Osteoblast (primary cell): Measurements from ENCODE around the gene IFT122. TPM values are rescaled to one million over a fixed set of nuclear protein-coding genes. Genes with fewer than 3 reads are reported as not detected.
"Not testable (repeated sequence)": the region's sequence is repeated elsewhere in the genome, so short reads cannot be mapped to it uniquely, and the experiment has no call there.

Experiments used
- DNase-seq: peaks from one replicate; pipeline ENCODE4 v3.0.0; 2011; ENCODE audit warnings: low spot score, mixed read lengths; ENCODE audit not compliant: insufficient read length; ENCODE audit errors: missing footprints
- H2AFZ ChIP-seq: 2 replicates; pipeline ENCODE4 v1.6.0; 2011; ENCODE audit warnings: mild to moderate bottlenecking, low read length
- H3K27ac ChIP-seq: 2 replicates; pipeline ENCODE4 v1.5.1; 2011; ENCODE audit warnings: mild to moderate bottlenecking, low read depth, low read length, moderate library complexity
- H3K27me3 ChIP-seq: 2 replicates; pipeline ENCODE4 v1.6.0; 2012; ENCODE audit warnings: mild to moderate bottlenecking, control low read depth, inconsistent platforms, low read length, moderate library complexity; ENCODE audit not compliant: insufficient read depth
- H3K36me3 ChIP-seq: 2 replicates; pipeline ENCODE4 v1.5.1; 2011; ENCODE audit warnings: mild to moderate bottlenecking, low read length, control low read depth, moderate library complexity; ENCODE audit not compliant: insufficient read depth
- H3K4me1 ChIP-seq: 2 replicates; pipeline ENCODE4 v1.5.1; 2011; ENCODE audit warnings: mild to moderate bottlenecking, low read length, control low read depth, moderate library complexity; ENCODE audit not compliant: insufficient read depth
- H3K4me2 ChIP-seq: 2 replicates; pipeline ENCODE4 v1.6.0; 2011; ENCODE audit warnings: mild to moderate bottlenecking, low read length; ENCODE audit not compliant: insufficient read depth
- H3K4me3 ChIP-seq: fragments of 200-600 bp; sonication (generic); 3 replicates; pipeline ENCODE4 v1.5.1; 2012; ENCODE audit warnings: mild to moderate bottlenecking, low read length, inconsistent platforms; ENCODE audit not compliant: insufficient read depth
- H3K79me2 ChIP-seq: 2 replicates; pipeline ENCODE4 v1.6.0; 2012; ENCODE audit warnings: mild to moderate bottlenecking, low read length, control low read depth, inconsistent platforms; ENCODE audit not compliant: insufficient read depth
- H3K9me3 ChIP-seq: 2 replicates; pipeline ENCODE4 v1.5.1; 2011; ENCODE audit warnings: low read depth, low read length, control low read depth
- H4K20me1 ChIP-seq: 2 replicates; pipeline ENCODE4 v1.6.0; 2012; ENCODE audit warnings: mild to moderate bottlenecking, low read length, control low read depth; ENCODE audit not compliant: insufficient read depth
- total RNA-seq: library from RNA; depleted of rRNA; stranded (reverse); fragments of >200 nt; gene quantifications from 2 replicates; pipeline ENCODE4 v1.2.3, GENCODE V29; 2012
- TF ChIP-seq, protein P1 (sequence below): IDR thresholded peaks from 2 replicates; pipeline ENCODE4 v1.5.1; 2011; ENCODE audit warnings: mild to moderate bottlenecking, low read depth, low read length, moderate library complexity; ENCODE audit errors: extremely low read depth

Gene IFT122
- total RNA-seq, 1 donor: 30.4 TPM

DNA sequence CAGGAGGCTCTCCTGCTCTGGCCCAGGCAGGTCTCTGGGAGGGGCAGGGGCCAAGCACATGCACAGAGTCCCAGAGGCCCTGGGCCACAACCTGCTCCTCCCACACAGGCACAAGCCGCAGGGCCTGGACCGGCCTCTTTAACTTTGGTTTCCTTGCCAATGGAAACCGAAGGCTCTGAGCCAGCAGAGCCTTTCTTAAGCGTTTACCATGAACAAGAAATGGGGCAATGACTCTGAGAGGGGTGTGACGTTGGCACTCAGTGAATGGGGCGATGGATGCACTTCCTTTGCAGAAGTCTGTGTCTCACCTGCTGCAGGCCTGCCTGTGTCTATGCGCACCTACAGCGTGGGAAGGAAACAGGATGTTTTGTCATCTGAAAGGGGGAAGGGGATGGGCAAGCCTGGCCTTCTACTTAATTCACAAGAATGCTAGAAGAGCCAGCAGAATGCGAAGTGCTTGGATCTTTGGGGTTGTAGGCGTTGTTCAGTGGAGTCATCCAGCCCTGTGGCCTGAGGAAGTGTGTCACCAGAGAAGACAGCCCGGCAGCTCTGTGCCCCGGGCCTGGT is 41.8 kb downstream of the IFT122 start:
- H3K79me2 ChIP-seq: no peaks in the 10 kb centered on the region
- H2AFZ ChIP-seq: peak overlapping the region; percentile 43
- no peaks in the 10 kb centered on the region for H4K20me1 ChIP-seq
- no peaks in the 10 kb centered on the region for H3K9me3 ChIP-seq
- peaks cover 42% of the 10 kb centered on the region for H3K36me3 ChIP-seq
- peak overlapping the region; percentile 55 for H3K4me2 ChIP-seq
- peak overlapping the region; percentile 84 for H3K27ac ChIP-seq
- no peak overlapping the region for H3K4me3 ChIP-seq
- TF ChIP-seq, protein P1, sequence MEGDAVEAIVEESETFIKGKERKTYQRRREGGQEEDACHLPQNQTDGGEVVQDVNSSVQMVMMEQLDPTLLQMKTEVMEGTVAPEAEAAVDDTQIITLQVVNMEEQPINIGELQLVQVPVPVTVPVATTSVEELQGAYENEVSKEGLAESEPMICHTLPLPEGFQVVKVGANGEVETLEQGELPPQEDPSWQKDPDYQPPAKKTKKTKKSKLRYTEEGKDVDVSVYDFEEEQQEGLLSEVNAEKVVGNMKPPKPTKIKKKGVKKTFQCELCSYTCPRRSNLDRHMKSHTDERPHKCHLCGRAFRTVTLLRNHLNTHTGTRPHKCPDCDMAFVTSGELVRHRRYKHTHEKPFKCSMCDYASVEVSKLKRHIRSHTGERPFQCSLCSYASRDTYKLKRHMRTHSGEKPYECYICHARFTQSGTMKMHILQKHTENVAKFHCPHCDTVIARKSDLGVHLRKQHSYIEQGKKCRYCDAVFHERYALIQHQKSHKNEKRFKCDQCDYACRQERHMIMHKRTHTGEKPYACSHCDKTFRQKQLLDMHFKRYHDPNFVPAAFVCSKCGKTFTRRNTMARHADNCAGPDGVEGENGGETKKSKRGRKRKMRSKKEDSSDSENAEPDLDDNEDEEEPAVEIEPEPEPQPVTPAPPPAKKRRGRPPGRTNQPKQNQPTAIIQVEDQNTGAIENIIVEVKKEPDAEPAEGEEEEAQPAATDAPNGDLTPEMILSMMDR: no peak
- H3K27me3 ChIP-seq: no peaks in the 10 kb centered on the region
- peaks cover 42% of the 10 kb centered on the region for H3K4me1 ChIP-seq
- peak; percentile 74 for DNase-seq

DNA sequence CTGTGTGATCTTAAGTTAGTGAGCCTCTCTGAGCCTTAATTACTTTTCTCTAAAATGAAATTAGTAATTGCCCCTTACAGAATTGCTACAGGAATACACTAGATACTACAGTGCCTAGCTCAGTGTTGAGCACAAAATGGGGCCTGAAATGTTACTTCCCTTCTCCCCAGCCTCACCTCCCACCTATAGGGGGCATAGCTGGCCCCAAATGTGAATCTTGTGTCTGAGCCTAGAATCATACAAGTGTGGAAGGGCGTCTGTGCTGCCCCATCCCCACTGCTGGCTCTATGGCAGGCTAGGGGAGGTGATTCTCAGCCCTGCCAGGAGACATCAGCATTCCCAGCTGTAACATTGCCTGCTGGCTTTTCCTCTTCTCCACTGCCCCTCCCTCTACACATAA is 42.7 kb downstream of the IFT122 start:
- DNase-seq: no peak
- H3K4me3 ChIP-seq: no peak overlapping the region
- peaks cover 34% of the 10 kb centered on the region for H3K36me3 ChIP-seq
- TF ChIP-seq, protein P1: no peak
- no peak overlapping the region for H3K4me2 ChIP-seq
- no peaks in the 10 kb centered on the region for H3K79me2 ChIP-seq
- H2AFZ ChIP-seq: no peak overlapping the region
- H3K27ac ChIP-seq: peak overlapping the region; percentile 84
- no peaks in the 10 kb centered on the region for H3K9me3 ChIP-seq
- H3K27me3 ChIP-seq: no peaks in the 10 kb centered on the region
- no peaks in the 10 kb centered on the region for H4K20me1 ChIP-seq
- peaks cover 50% of the 10 kb centered on the region for H3K4me1 ChIP-seq

DNA sequence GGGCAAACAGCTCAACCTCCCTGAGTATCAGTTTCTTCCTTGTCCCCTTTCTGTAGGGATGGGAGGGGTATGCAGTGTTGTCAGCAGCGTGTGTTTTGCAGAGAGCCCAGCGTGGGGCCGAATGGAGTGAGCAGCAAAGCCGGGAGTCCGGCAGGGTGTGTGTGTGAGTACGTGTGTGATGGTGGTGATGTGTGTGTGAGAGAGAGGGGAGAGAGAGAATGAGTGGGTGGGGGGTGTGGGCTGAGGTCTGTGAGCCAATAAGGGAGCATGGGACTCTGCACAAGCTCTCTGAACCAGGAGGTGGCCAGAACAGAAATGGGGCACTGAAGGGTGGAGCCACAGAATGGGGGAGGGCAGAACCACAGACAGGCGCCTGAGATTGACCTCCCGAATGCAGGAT is 43.8 kb downstream of the IFT122 start:
- TF ChIP-seq, protein P1: no peak
- no peak for DNase-seq
- H4K20me1 ChIP-seq: no peaks in the 10 kb centered on the region
- no peaks in the 10 kb centered on the region for H3K9me3 ChIP-seq
- H3K4me1 ChIP-seq: peaks cover 50% of the 10 kb centered on the region
- H3K36me3 ChIP-seq: peaks cover 23% of the 10 kb centered on the region
- H3K27me3 ChIP-seq: no peaks in the 10 kb centered on the region
- H2AFZ ChIP-seq: no peak overlapping the region
- H3K4me2 ChIP-seq: no peak overlapping the region
- no peak overlapping the region for H3K4me3 ChIP-seq
- no peaks in the 10 kb centered on the region for H3K79me2 ChIP-seq
- H3K27ac ChIP-seq: no peak overlapping the region

DNA sequence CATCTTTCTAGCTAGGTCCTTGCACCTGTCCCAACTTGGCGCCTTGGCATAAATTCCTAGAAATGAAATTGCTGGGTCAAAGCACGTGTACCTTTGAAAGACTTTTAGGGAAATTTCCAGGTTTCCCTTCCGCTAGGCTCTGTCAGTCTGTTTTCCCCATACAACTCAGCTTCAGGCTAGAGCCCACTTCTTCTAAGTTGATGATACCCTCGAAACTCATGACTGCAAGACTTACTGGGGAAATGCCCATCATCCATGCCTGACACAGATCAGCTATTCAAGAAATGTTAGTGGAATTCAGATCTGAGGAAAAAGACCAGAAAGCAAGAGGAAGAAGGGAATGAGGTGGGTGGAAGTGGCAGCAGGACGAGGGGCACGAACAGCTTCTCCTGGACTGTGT is 45.1 kb downstream of the IFT122 start:
- H2AFZ ChIP-seq: peak overlapping the region; percentile 17
- H3K4me2 ChIP-seq: peak overlapping the region; percentile 77
- H4K20me1 ChIP-seq, H3K27me3 ChIP-seq, H3K4me3 ChIP-seq, H3K79me2 ChIP-seq, DNase-seq, H3K9me3 ChIP-seq: not testable (repeated sequence)
- H3K4me1 ChIP-seq: peaks cover 50% of the 10 kb centered on the region
- H3K36me3 ChIP-seq: peaks cover 13% of the 10 kb centered on the region
- peak overlapping the region; percentile 96 for H3K27ac ChIP-seq
